ENCODE results near the gene RBCK1. TPM values are rescaled to one million over a fixed set of nuclear protein-coding genes. Genes with fewer than 3 reads are reported as not detected.

The RBCK1 gene
- total and polyA plus RNA-seq, 9 of the 15 experiments (the other 6 are each of a cell fraction or from before 2014, with no cell fraction given) = 5.9 to 59.3 (median 26.5) TPM

DNA sequence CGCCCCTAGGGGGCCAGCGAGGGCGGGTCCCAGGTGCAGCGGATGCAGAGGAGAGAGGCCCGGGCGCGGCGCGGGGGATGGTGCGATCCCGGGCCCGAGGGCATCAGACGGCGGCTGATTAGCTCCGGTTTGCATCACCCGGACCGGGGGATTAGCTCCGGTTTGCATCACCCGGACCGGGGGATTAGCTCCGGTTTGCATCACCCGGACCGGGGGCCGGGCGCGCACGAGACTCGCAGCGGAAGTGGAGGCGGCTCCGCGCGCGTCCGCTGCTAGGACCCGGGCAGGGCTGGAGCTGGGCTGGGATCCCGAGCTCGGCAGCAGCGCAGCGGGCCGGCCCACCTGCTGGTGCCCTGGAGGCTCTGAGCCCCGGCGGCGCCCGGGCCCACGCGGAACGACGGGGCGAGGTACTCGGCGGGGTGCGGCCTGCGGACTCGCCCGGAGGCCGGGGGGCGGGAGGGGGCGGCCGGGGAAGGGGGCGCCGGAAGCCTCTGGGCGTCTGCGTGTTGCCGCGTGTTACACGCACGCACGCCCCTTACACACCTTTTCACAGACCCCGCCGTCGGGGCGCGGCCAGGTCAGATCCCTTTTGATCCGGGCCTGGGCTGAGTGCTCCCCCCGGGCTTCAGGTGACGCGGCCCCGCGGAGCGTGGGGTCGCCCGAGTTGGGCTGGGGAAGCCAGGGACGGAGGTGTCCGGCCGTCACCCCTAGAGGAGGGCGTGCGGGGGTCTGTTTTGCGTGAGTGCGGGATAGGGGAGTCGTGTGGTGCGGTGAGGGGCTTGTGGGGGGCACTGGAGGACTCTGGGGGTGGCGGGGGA, 27.1 kb upstream of the RBCK1 start (continued):
- TF ChIP-seq RBFOX2 (IDR thresholded peaks at IDR 0.05; ENCODE audit: low read depth, low read length) (peak; percentile 84), CHD7 (IDR thresholded peaks at IDR 0.05; ENCODE audit: low read depth, low read length) (no peak), POLR2G (IDR thresholded peaks at IDR 0.05; ENCODE audit: low read depth, low read length) (peak; percentile 86), ZNF24 (IDR thresholded peaks at IDR 0.05) (peak; percentile 66; the same call in 1 of the 2 replicates), MAZ (CRISPR knock-in tag; conservative IDR thresholded peaks at IDR 0.05 in 1 of 2, IDR thresholded peaks at IDR 0.05 in 1 of 2) (peak; percentile 82 to 90), SREBF1 (IDR thresholded peaks at IDR 0.05; ENCODE audit: borderline replicate concordance, low read depth, low read length) (no peak)
